Cardiac muscle cell (in vitro differentiated cells and primary cell): Measurements from ENCODE around the gene FOXO6. TPM values are rescaled to one million over a fixed set of nuclear protein-coding genes. Genes with fewer than 3 reads are reported as not detected.
A peak's percentile ranks its signal among the peaks of the same experiment; 100 is the strongest.

ENCODE experiments used
- DNase-seq, 2 donors: peaks; one replicate each; pipeline versions ENCODE4 v3.0.0 to v3.0.0-alpha.2; 2010 to 2017; ENCODE audit warnings: low read depth in 1 of 2, low spot score in 1 of 2
- H3K27ac ChIP-seq: fragments of 200-600 bp; sonication (generic); 2 replicates; pipeline ENCODE4 v1.5.1; 2016
- H3K27me3 ChIP-seq: fragments of 200-600 bp; sonication (generic); 2 replicates; pipeline ENCODE4 v1.6.0; 2016; ENCODE audit warnings: control low read depth
- H3K36me3 ChIP-seq: fragments of 200-600 bp; sonication (generic); 2 replicates; pipeline ENCODE4 v1.5.1; 2016; ENCODE audit warnings: control low read depth
- H3K4me1 ChIP-seq: fragments of 200-600 bp; sonication (generic); 2 replicates; pipeline ENCODE4 v1.8.1; 2017; ENCODE audit warnings: low read depth, mild to moderate bottlenecking, mixed run types
- H3K4me3 ChIP-seq: fragments of 200-600 bp; sonication (generic); 2 replicates; pipeline ENCODE4 v1.5.1; 2016; ENCODE audit warnings: mild to moderate bottlenecking
- H3K9me3 ChIP-seq: fragments of 200-600 bp; sonication (generic); 2 replicates; pipeline ENCODE4 v1.5.1; 2017; ENCODE audit warnings: low read depth, mild to moderate bottlenecking, control low read depth
- polyA plus RNA-seq: library from polyadenylated mRNA; unstranded; fragments of >200 nt; fragmentation: Nextera tagmentation; extraction: Ambion mirVana; gene quantifications from 2 replicates; pipeline ENCODE4 v1.2.1, GENCODE V29; 2016
- total RNA-seq: library from RNA; depleted of rRNA; stranded (reverse); fragments of >200 nt; gene quantifications from 2 replicates; pipeline ENCODE4 v1.2.3, GENCODE V29; 2016
- TF ChIP-seq, protein P1 (sequence below): IDR thresholded peaks from 2 replicates; pipeline ENCODE4 v1.5.1; 2012; ENCODE audit warnings: low read depth, mild to moderate bottlenecking, low read length

FOXO6 gene
- total and polyA plus RNA-seq, 2 experiments from 2014 or later = 10.7 to 18.2 TPM

DNA sequence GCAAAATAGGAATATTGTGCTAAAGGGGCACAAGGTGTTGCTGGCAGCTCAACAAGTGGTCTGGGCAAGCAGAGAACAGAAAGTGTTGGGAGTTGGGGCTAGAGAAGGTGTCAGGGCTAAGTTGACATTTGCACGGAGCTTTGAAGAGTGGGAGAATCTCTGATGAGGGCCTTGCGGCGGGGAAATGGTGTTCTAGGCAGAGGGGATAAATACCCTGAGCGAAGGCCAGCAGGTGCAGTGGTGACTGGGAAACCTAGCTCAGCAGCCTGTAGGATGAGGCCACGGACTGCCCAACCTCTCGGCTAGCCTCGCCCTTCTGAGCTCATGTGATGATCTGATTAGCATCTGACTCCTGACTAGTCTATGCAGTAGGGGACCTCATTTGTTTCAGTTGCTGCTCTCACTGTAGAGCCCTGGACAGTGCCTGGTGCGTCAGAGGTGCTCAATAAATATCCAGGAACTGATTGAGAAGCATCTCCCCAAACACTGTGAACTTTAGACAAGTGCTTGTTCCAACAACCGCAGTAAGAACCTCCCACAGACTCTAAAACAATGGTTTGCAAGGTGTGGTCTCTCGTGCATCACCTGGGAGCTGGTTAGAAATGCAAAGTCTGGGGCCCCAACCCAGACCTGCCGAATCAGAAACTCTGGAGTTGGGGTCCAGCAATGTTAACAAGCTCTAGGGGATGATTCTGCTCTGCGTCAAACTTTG, 1.0 kb upstream of the FOXO6 start:
- no peaks in the 10 kb centered on the region for H3K36me3 ChIP-seq
- no peak overlapping the region for H3K4me3 ChIP-seq
- no peak overlapping the region for H3K27ac ChIP-seq
- no peaks in the 10 kb centered on the region for H3K9me3 ChIP-seq
- peaks cover 15% of the 10 kb centered on the region for H3K27me3 ChIP-seq
- TF ChIP-seq, protein P1, sequence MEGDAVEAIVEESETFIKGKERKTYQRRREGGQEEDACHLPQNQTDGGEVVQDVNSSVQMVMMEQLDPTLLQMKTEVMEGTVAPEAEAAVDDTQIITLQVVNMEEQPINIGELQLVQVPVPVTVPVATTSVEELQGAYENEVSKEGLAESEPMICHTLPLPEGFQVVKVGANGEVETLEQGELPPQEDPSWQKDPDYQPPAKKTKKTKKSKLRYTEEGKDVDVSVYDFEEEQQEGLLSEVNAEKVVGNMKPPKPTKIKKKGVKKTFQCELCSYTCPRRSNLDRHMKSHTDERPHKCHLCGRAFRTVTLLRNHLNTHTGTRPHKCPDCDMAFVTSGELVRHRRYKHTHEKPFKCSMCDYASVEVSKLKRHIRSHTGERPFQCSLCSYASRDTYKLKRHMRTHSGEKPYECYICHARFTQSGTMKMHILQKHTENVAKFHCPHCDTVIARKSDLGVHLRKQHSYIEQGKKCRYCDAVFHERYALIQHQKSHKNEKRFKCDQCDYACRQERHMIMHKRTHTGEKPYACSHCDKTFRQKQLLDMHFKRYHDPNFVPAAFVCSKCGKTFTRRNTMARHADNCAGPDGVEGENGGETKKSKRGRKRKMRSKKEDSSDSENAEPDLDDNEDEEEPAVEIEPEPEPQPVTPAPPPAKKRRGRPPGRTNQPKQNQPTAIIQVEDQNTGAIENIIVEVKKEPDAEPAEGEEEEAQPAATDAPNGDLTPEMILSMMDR = no peak
- peaks cover 36% of the 10 kb centered on the region for H3K4me1 ChIP-seq
- DNase-seq = no peak

- DNase-seq = peak in 1 of 2 donors; percentile 61
- Histone ChIP-seq H3K27ac (no peak overlapping the region), H3K27me3 (peaks cover 15% of the 10 kb centered on the region), H3K4me1 (peaks cover 50% of the 10 kb centered on the region), H3K9me3 (no peaks in the 10 kb centered on the region), H3K36me3 (no peaks in the 10 kb centered on the region), H3K4me3 (peak overlapping the region; percentile 79)
- TF ChIP-seq, protein P1 = no peak
Measured at GRCh38 chr1:41361495-41362356, 492 bp downstream of the FOXO6 start.

GRCh38 chr1:41362357-41362721, 1.1 kb downstream of the FOXO6 start:
- Histone ChIP-seq H3K27me3 (peaks cover 15% of the 10 kb centered on the region), H3K9me3 (no peaks in the 10 kb centered on the region), H3K36me3 (no peaks in the 10 kb centered on the region), H3K4me3 (peak overlapping the region; percentile 79), H3K4me1 (peaks cover 52% of the 10 kb centered on the region), H3K27ac (no peak overlapping the region)
- DNase-seq = no peak
- TF ChIP-seq, protein P1 = no peak

- peaks cover 15% of the 10 kb centered on the region for H3K27me3 ChIP-seq
- TF ChIP-seq, protein P1 = no peak
- no peaks in the 10 kb centered on the region for H3K36me3 ChIP-seq
- peaks cover 46% of the 10 kb centered on the region for H3K4me1 ChIP-seq
- no peaks in the 10 kb centered on the region for H3K9me3 ChIP-seq
- no peak overlapping the region for H3K27ac ChIP-seq
- peak overlapping the region; percentile 79 for H3K4me3 ChIP-seq
- no peak for DNase-seq
Measured at GRCh38 chr1:41362749-41363590, 1.7 kb downstream of the FOXO6 start.

DNA sequence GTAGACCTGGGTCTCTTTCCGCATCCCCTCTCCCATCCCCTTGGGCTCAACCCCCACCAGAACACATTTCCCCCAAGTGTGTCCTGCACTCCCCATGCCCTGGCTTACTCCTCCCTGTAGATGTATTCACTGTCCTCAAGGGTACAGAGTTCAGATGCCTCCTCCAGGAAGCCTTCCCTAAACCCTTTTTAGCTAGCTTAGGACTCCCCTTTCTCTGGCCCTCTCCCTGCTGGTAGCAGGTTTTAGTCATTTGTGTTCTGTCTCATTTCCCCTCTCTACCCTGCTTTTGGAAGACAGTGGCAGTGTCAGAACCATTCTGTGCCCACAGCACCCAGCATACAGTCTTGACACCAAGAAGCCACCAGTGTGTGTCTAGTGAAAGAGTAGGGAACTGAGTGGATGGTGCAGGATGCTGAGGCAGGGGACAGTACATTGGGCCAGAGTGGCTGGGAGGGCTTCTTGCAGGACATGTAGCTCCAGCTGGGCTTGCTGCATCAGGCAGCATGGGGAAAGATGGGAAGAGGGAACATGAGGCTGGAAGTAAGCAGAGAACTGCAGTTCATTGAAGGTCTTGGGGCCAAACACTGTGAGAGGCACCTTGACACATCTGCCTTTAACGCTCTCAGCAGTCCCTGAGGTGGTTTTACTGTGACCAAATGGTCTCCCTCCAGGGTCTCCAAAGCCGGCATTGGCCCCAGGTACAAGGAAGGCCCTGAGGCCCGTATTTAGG, 2.5 kb downstream of the FOXO6 start:
- TF ChIP-seq, protein P1 = no peak
- H3K4me1 ChIP-seq = peaks cover 39% of the 10 kb centered on the region
- H3K36me3 ChIP-seq = no peaks in the 10 kb centered on the region
- DNase-seq = no peak
- no peak overlapping the region for H3K27ac ChIP-seq
- no peak overlapping the region for H3K4me3 ChIP-seq
- no peaks in the 10 kb centered on the region for H3K9me3 ChIP-seq
- H3K27me3 ChIP-seq = peaks cover 15% of the 10 kb centered on the region
